Measurements from ENCODE around the gene VPS16. TPM values are rescaled to one million over a fixed set of nuclear protein-coding genes. Genes with fewer than 3 reads are reported as not detected.

VPS16 gene
- total and polyA plus RNA-seq, 2 of the 13 experiments (the other 11 are each of a cell fraction or from before 2014, with no cell fraction given) = 34.2 to 35.4 TPM

DNA sequence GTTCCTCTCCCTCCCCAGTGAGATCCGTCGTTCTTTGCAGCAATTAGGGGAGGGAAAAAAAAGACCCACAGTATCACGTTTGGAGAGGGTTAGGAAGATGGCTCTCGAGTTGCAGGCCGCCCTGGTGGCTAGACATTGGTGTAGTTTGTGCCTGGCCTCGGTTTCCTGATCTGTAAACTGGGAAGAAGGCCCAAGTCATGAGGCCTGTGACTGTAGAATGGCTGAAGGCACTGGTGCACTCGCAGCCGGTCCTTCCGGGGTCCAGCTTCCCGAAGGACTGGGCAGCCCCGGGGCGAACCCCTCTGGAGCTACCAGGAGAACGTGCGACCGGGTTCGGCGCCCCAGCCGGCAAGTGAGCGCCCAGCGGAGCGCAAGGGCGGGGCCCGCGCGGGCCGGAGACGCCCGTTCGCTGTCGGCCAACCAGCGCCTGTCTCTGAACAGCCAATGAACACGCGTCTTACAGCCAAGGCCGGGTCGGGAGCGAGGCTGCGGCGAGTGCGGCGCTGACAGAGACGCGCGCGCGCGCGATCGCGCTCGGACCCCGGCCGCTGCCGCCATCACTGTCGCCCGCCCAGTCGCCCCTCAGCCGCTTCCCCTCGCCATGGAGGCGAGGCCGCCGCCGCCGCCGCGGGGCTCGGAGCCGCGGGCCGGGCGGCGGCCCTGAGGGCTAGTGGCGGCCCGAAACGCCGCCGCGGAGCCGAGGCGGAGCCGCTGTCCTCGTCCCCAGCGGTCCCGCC lies 32.6 kb downstream of the VPS16 start, which contains the start of gene PTPRA (continued):
- TF ChIP-seq HES4 (CRISPR knock-in tag; IDR thresholded peaks at IDR 0.05; ENCODE audit: borderline replicate concordance) (peak; percentile 21; the same call in 1 of the 2 replicates), MXI1 (IDR thresholded peaks at IDR 0.05; ENCODE audit: borderline replicate concordance, low read depth, low read length) (0 out of 3 replicates have a peak, but pooled peaks have one; percentile 85), ZNF335 (CRISPR knock-in tag; IDR thresholded peaks at IDR 0.05) (peak; percentile 86), ZNF670 (CRISPR knock-in tag; IDR thresholded peaks at IDR 0.05; ENCODE audit: borderline replicate concordance) (peak; percentile 94), PHB2 (IDR thresholded peaks at IDR 0.05; ENCODE audit: partially characterized antibody) (no peak), AHR (CRISPR knock-in tag; IDR thresholded peaks at IDR 0.05) (0 out of 2 replicates have a peak, but pooled peaks have one; percentile 42), ZNF768 (CRISPR knock-in tag; IDR thresholded peaks at IDR 0.05) (peak; percentile 50; the same call in 1 of the 2 replicates), CHD4 (IDR thresholded peaks at IDR 0.05; ENCODE audit: borderline replicate concordance, low read length) (peak; percentile 99), ZNF816 (CRISPR knock-in tag; IDR thresholded peaks at IDR 0.05; ENCODE audit: borderline replicate concordance) (peak; percentile 71; the same call in 1 of the 2 replicates), EHMT2 (IDR thresholded peaks at IDR 0.05; ENCODE audit: borderline replicate concordance, low read depth, low read length) (no peak), ZNF274 (CRISPR knock-in tag; IDR thresholded peaks at IDR 0.05) (peak; percentile 79), JUNB (CRISPR knock-in tag; IDR thresholded peaks at IDR 0.05; ENCODE audit: borderline replicate concordance) (no peak; the same call in 1 of the 2 replicates), ZNF34 (CRISPR knock-in tag; IDR thresholded peaks at IDR 0.05; ENCODE audit: borderline replicate concordance) (no peak; the same call in 1 of the 2 replicates), MEIS1 (CRISPR knock-in tag; IDR thresholded peaks at IDR 0.05; ENCODE audit: borderline replicate concordance) (peak; percentile 82; the same call in 1 of the 2 replicates), ZNF124 (CRISPR knock-in tag; IDR thresholded peaks at IDR 0.05) (no peak; the same call in none of the 2 replicates), THYN1 (CRISPR knock-in tag; IDR thresholded peaks at IDR 0.05; ENCODE audit: borderline replicate concordance, low read depth) (peak; percentile 93; the same call in 1 of the 2 replicates), IKZF4 (CRISPR knock-in tag; IDR thresholded peaks at IDR 0.05; ENCODE audit: borderline replicate concordance, low read depth, not compliant biosample characterization) (peak; percentile 25), ZSCAN20 (CRISPR knock-in tag; IDR thresholded peaks at IDR 0.05; ENCODE audit: borderline replicate concordance) (no peak), MTA1 (CRISPR knock-in tag; IDR thresholded peaks at IDR 0.05; ENCODE audit: borderline replicate concordance) (peak; percentile 77; the same call in 1 of the 2 replicates), MAFF (IDR thresholded peaks at IDR 0.05; ENCODE audit: low read depth, low read length) (no peak), ZFP41 (CRISPR knock-in tag; IDR thresholded peaks at IDR 0.05; ENCODE audit: borderline replicate concordance) (peak; percentile 93; the same call in 1 of the 2 replicates), ZNF329 (CRISPR knock-in tag; IDR thresholded peaks at IDR 0.05; ENCODE audit: low read depth) (peak; percentile 64; the same call in 1 of the 2 replicates)
- TF ChIP-seq, protein P1, sequence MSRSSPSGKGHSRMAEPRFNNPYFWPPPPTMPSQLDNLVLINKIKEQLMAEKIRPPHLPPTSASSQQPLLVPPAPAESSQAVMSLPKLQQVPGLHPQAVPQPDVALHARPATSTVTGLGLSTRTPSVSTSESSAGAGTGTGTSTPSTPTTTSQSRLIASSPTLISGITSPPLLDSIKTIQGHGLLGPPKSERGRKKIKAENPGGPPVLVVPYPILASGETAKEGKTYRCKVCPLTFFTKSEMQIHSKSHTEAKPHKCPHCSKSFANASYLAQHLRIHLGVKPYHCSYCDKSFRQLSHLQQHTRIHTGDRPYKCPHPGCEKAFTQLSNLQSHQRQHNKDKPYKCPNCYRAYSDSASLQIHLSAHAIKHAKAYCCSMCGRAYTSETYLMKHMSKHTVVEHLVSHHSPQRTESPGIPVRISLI (CRISPR knock-in tag; IDR thresholded peaks at IDR 0.05; ENCODE audit: borderline replicate concordance) = peak; percentile 25; the same call in 1 of the 2 replicates
- TF ChIP-seq, protein P2, sequence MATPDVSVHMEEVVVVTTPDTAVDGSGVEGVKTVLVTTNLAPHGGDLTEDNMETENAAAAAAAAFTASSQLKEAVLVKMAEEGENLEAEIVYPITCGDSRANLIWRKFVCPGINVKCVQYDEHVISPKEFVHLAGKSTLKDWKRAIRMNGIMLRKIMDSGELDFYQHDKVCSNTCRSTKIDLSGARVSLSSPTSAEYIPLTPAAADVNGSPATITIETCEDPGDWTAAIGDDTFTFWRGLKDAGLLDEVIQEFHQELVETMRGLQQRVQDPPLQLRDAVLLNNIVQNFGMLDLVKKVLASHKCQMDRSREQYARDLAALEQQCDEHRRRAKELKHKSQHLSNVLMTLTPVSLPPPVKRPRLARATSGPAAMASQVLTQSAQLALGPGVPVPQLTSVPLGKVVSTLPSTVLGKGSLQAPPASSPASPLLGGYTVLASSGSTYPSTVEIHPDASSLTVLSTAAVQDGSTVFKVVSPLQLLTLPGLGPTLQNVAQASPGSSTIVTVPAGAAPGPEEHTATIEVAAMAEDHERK (CRISPR knock-in tag; IDR thresholded peaks at IDR 0.05; ENCODE audit: low read depth) = peak; percentile 75
- TF ChIP-seq, protein P3, sequence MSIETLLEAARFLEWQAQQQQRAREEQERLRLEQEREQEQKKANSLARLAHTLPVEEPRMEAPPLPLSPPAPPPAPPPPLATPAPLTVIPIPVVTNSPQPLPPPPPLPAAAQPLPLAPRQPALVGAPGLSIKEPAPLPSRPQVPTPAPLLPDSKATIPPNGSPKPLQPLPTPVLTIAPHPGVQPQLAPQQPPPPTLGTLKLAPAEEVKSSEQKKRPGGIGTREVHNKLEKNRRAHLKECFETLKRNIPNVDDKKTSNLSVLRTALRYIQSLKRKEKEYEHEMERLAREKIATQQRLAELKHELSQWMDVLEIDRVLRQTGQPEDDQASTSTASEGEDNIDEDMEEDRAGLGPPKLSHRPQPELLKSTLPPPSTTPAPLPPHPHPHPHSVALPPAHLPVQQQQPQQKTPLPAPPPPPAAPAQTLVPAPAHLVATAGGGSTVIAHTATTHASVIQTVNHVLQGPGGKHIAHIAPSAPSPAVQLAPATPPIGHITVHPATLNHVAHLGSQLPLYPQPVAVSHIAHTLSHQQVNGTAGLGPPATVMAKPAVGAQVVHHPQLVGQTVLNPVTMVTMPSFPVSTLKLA (IDR thresholded peaks at IDR 0.05) = no peak; the same call in 1 of the 2 replicates

Data from HepG2 (cell line).